Stimulated activated CD8-positive, alpha-beta memory T cell treated with anti-CD3 and anti-CD28 coated beads, Interleukin-7, amount 100 ng/mL, for 1 hour (primary cell): ENCODE data around the gene CHCHD4.
A peak's percentile ranks its signal among the peaks of the same experiment; 100 is the strongest.

Source experiments
- DNase-seq, 2 donors: peaks; one replicate each; pipeline ENCODE4 v3.0.0-alpha.2; 2020; ENCODE audit warnings: low read depth in 2 of 2

CHCHD4 gene

GRCh38 chr3:14124615-14125192 is at the start of gene CHCHD4, which contains the start of gene TMEM43:
TSS of gene CHCHD4 (minus strand) at chr3:14124870. CDS start at chr3:14124676, 194 bp downstream.
TSS of gene TMEM43 (plus strand) at chr3:14125052. CDS start at chr3:14125194, 142 bp downstream.
- DNase-seq = peak; percentile 94 to 97

- no peak for DNase-seq
Observed at GRCh38 chr3:14172496-14172895, 47.8 kb upstream of the CHCHD4 start.

GRCh38 chr3:14170531-14171159 is 46.0 kb upstream of the CHCHD4 start:
- DNase-seq = no peak

DNA sequence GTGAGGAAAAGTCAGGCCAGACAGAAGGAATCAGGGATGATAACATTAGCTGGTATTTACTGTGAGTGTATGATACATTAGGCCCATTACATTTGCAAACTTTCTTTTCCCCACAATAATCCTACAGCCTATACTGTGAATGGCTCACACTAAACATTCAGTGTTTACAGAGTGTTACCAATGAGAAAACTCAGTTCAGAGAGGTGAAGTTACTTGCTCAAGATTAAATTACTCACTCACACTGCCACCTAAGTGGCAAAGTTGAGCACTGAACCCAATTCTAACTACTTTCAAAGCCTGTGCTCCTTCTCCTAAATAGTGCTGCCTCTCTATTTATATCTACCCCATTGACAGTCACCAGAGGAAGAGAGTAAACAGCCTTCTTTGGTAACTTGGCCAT is 45.2 kb upstream of the CHCHD4 start:
- no peak for DNase-seq

- no peak for DNase-seq
Observed at GRCh38 chr3:14169435-14169834, 44.8 kb upstream of the CHCHD4 start.

DNA sequence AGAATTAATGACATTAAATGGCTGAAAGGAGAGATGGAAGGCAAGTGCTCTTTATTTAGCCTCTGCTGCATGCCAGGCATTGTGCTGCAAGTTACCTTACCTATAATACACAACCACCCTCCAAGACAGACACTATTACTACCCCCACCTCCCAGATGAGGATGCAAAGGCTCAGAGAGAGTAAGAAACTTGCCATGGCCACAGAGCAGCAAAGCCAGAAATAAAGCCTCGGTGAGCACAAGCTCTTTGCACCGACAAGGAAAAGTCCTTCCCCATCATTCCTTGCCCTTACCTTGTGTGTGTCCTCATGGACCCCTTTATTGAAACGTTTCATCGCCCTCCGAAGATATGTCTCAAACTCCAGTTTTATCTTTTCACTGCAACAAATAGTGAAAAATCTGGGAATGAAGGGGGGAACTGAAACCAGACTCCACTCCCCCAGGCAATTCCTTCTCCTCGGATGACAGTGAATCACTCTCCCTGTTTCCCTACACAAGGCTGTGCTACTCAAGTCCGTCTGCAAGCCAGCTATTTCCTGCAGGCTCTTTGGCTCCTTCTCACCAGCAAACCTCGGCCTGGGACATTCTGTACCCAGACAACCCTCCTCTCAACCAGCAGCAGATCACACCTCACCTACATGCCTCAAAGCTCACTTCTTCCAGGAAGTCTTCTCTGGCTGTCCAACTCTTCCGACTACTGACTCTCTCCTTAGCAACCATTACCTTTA is 42.4 kb upstream of the CHCHD4 start:
- no peak for DNase-seq

GRCh38 chr3:14162178-14162577 is 37.5 kb upstream of the CHCHD4 start:
- no peak for DNase-seq

DNA sequence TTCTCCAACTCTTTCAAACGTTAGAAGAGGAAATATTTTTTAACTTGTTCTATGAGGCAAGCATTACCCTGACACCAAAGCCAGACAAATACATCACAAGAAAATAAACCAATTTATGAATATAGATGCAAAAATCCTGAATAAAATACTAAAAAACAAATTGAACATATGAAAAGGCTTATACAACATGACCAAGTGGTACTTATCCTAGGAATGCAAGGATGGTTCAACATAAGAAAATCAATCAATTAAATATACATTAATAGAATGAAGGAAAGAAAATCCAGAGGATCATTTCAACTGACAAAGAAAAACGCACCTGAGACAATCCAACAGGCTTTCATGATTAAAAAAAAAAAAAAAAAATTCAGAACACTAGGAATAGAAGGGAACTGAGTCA is 36.6 kb upstream of the CHCHD4 start:
- no peak for DNase-seq

- no peak for DNase-seq
Observed at GRCh38 chr3:14159426-14159825, 34.8 kb upstream of the CHCHD4 start.

GRCh38 chr3:14158370-14158769 is 33.7 kb upstream of the CHCHD4 start:
- no peak for DNase-seq

- no peak for DNase-seq
Observed at GRCh38 chr3:14157951-14158350, 33.3 kb upstream of the CHCHD4 start.

DNA sequence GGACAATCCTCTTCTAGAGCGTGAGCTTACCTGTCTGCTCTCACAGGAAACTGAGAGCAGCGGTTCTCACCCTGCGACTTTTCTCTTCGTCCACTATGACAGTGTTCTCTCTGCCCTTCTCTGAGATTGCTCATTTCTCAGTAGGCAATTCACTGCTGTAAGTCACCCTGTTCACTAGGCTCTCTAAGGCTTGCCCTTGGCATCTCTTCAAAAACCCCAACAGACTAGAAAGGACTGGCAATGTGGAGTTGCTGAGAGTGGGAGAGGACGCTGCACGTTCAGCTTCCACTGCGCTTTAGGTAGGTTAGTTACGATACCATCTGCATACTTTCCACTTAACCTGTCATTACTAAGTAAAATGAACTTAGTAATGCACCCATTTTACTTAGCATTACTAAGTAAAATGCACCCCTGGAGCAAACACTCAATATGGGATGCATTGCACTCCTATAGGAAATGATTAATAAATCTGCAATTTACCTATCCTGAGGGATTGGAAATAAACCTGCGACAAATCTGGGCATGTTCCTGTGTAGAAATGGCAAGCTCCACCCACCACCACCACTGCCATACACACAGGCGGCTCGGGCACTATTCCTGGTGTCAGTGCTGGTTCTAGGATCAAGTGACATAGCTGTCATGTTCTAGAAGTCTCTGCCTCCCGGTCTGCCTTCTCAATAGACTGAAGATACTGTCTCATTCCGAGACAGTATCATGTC is 32.3 kb upstream of the CHCHD4 start:
- no peak for DNase-seq

- no peak for DNase-seq
Observed at GRCh38 chr3:14156201-14156600, 31.5 kb upstream of the CHCHD4 start.

DNA sequence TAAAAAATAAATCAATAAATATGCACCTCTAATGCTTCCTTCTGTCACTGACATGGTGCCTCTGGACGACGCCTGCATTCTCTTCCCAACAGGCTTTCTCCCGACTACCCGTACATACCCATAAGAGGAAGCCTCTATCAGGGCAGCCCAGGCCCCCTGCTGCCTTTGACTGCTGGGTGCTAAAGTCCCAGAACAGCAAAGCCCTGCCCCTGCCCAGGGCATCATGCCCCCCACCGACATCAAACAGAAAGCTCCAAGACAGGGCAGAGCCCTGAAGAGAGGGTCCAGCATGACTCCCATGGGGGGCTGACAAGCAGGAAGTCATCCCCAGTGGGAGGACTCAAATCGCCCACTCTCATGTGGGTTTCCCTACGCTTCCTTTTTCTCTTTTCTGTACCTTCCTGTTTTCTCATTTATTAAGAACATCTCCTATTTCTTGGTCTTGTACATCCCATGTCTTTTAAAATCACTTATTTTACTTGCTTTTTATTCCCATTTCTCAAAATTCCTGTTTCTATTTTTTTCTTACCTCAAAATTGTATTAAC is 30.3 kb upstream of the CHCHD4 start:
- no peak for DNase-seq

- no peak for DNase-seq
Observed at GRCh38 chr3:14154276-14154675, 29.6 kb upstream of the CHCHD4 start.

- no peak for DNase-seq
Observed at GRCh38 chr3:14153663-14154062, 29.0 kb upstream of the CHCHD4 start.

GRCh38 chr3:14152963-14153355 is 28.3 kb upstream of the CHCHD4 start:
- no peak for DNase-seq

DNA sequence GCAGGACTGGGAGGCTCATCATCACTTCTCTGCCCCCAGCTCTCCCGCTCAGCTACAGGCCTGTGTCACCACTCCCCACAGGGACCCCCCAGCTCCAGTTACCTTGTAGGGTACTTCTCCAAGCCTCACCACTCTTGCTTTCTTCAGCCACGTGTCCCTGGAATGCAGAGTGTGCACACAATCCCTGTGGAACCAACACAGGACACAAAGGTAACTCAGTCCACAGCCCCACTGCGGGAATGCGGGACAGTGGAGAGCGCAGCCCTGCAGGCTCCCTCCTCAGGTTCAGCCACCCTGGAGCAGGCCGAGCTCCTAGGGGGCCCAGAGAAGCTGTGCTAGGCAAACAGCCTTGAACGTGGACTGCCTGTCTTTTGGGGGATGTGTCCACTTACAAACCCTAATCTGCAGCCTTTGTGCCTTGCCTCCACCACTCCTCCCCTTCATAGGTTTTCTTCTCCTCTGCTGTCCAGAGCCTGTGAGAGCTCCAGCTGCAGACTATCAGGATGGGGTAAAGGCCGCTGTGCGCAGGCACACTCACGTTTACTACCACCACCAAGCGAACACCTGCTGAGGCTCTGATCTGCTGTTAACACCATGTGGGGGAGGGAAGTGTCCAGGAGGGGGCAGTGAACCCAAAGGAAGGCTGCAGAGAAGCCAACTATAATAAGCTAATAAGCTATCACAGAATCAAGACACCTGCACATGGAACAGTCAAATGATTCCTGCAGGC is 27.7 kb upstream of the CHCHD4 start:
- DNase-seq = no peak

GRCh38 chr3:14151471-14152083 is 26.9 kb upstream of the CHCHD4 start:
- no peak for DNase-seq

GRCh38 chr3:14150491-14151230 is 26.0 kb upstream of the CHCHD4 start:
- no peak for DNase-seq
